Measurements from ENCODE around the gene AUH.

AUH gene

DNA sequence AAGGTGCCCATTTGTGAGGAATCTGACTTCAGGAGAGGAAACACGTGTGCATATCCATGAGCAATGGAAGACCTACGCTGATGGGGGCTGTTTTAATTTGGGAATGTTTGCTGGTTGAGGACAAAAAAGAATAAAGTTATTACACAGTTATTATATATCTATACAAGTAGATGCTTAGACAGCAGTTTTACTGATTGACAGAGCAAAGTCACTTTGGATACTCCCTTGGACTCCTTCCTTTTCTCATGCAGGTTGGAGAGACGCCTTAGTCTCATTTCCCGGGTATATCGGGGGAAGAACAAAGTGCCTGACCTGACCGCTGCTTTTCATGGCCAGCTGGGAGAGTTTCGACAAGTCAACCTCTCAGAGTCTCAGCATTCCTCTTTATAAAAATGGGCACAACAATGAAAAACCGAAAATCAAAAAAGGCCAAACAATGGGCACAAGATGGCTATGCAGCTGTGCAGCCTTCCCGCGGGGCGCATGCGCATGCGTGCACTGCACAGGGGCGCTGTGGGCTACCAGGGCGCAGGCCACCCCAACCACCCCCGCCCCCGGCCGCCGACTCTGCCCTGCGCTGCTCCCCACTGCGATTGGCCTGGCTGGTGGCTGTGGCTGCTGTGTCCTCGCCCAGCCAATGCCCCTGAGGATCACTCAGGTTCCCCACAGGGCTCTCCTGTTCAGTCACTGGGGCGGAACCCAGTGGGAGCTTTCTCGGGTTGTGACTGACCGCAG is 43.8 kb upstream of the AUH start:
- peaks cover 27% of the 10 kb centered on the region for H3K36me3 ChIP-seq

DNA sequence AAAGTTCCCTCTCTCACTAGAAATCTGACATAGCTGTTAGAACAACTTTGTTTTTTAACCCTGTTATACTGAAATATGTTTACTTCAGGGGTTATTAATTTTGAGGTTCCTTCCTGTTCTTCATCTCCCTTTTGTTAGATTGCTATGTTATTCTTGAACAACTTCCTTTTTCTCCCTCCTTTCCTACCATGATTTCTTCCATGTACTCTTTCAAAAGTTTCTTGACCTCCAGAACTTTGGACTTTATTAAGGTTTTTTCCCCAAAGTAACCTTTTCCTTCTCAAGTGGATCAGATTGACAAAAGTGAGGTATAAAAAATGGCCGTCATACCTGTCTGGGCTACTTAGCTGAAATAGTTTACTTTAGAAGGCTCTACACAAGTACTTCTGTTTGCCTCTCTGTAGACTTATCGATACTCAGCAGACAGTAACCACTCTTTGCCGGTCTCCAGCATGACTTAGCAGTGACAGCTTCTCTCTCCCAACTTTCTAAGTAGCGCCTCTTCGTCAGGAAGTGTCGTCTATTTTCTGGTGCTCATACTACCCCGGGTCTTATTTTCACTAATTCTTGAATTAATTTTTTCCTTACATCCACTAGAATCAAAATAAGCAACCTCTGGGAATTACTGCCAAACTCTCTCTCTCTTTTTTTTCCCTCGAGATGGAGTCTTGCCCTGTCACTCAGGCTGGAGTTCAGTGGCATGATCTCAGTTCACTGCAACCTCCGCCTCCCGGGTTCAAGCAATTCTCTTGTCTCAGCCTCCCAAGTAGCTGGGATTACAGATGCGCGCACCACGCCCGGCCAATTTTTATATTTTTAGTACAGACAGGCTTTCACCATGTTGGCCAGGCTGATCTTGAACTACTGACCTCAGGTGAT is 42.2 kb upstream of the AUH start:
- H3K27me3 ChIP-seq = no peaks in the 10 kb centered on the region
- H3K9me3 ChIP-seq = no peaks in the 10 kb centered on the region
- H3K4me1 ChIP-seq (ENCODE audit: control insufficient read depth in 1 of 2, insufficient read depth in 1 of 2, low read depth in 1 of 2, low read length in 1 of 2) = peaks cover 30 to 41% of the 10 kb centered on the region in 2 experiments
- TF ChIP-seq, protein P1, sequence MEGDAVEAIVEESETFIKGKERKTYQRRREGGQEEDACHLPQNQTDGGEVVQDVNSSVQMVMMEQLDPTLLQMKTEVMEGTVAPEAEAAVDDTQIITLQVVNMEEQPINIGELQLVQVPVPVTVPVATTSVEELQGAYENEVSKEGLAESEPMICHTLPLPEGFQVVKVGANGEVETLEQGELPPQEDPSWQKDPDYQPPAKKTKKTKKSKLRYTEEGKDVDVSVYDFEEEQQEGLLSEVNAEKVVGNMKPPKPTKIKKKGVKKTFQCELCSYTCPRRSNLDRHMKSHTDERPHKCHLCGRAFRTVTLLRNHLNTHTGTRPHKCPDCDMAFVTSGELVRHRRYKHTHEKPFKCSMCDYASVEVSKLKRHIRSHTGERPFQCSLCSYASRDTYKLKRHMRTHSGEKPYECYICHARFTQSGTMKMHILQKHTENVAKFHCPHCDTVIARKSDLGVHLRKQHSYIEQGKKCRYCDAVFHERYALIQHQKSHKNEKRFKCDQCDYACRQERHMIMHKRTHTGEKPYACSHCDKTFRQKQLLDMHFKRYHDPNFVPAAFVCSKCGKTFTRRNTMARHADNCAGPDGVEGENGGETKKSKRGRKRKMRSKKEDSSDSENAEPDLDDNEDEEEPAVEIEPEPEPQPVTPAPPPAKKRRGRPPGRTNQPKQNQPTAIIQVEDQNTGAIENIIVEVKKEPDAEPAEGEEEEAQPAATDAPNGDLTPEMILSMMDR (IDR thresholded peaks at IDR 0.05) = no peak
- no peak overlapping the region for H3K4me3 ChIP-seq (ENCODE audit: low read depth in 1 of 2, low read length in 1 of 2)
- H3K36me3 ChIP-seq = peaks cover 11% of the 10 kb centered on the region
- H3K27ac ChIP-seq = peak overlapping the region; percentile 77

More for the DNA sequence above, 43.8 kb upstream of the AUH start:
- H3K4me3 ChIP-seq (ENCODE audit: low read depth in 1 of 2, low read length in 1 of 2) = no peak overlapping the region
- no peaks in the 10 kb centered on the region for H3K9me3 ChIP-seq
- H3K27ac ChIP-seq = peak overlapping the region; percentile 38
- TF ChIP-seq, protein P1 (IDR thresholded peaks at IDR 0.05) = no peak
- H3K27me3 ChIP-seq = no peaks in the 10 kb centered on the region
- peaks cover 46 to 57% of the 10 kb centered on the region in 2 experiments for H3K4me1 ChIP-seq (ENCODE audit: control insufficient read depth in 1 of 2, insufficient read depth in 1 of 2, low read depth in 1 of 2, low read length in 1 of 2)

DNA sequence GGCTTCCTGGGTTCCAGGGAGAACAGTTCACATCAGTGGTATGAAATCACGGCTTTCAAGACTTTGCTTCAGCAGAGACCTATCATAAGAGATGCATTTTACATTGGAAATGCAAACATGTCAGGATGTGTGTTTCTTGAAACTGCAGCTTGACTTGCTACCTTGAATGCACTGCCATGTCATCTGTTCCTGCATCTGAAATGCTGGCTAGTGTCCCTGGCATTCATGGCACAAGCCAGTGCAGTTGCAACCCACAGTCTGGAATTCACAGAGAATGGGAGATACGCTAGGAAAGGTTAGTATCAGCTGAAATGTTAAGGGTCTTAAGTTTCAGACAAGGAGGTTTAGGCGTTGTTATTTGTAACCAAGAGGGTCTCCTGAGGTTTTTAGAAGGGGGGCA is 37.2 kb upstream of the AUH start:
- Histone ChIP-seq H3K27me3 (no peaks in the 10 kb centered on the region), H3K27ac (no peak overlapping the region), H3K4me3 (ENCODE audit: low read depth in 1 of 2, low read length in 1 of 2) (no peak overlapping the region), H3K9me3 (no peaks in the 10 kb centered on the region), H3K36me3 (no peaks in the 10 kb centered on the region), H3K4me1 (ENCODE audit: control insufficient read depth in 1 of 2, insufficient read depth in 1 of 2, low read depth in 1 of 2, low read length in 1 of 2) (peaks cover 36 to 37% of the 10 kb centered on the region in 2 experiments)
- TF ChIP-seq, protein P1 (IDR thresholded peaks at IDR 0.05) = no peak

DNA sequence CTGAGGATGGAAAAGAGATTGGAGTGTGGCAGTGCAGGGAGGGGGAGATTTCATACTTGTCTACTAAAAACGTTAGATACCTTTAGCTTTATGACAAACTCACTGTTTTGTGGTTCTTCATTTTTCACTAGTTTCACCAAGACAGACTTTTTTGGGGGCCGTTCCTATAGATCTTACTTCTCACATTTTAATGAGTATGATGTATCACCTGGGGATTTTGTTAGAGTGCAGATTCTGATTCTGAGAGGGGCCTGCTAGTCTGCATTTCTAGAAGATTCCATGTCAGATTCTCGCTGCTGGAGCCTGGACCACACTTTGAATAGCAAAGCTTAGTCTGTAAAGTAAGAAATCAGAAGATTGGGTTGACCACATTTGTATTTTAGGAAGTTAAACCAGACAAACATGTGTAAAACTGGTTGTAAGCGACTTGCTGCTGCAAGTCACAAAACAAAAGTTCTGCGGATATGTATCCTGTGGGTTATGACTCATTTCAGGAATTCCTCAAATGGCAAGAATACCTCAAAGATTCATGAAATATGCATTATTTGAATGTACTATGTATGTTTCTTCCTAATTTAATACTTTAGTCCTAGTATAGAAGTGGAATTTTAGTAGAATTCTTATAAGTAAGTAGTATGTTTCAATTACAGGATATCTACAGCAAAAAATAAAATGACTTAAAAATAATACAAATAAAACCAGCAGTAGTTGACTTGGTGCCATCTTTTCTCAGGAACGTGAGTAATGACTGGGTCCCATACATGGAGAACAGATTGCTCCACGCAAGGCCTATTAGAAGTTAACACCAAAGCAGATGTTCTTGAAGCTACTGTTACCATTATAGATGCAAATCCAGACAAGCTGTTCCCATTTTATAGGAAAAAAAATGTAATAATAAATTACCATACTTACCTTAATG is 34.1 kb upstream of the AUH start:
- H3K27ac ChIP-seq = peak overlapping the region; percentile 84
- TF ChIP-seq, protein P1 (IDR thresholded peaks at IDR 0.05) = no peak
- no peaks in the 10 kb centered on the region for H3K9me3 ChIP-seq
- H3K36me3 ChIP-seq = no peaks in the 10 kb centered on the region
- H3K4me1 ChIP-seq (ENCODE audit: control insufficient read depth in 1 of 2, insufficient read depth in 1 of 2, low read depth in 1 of 2, low read length in 1 of 2) = peaks cover 24% of the 10 kb centered on the region in 2 experiments
- H3K27me3 ChIP-seq = no peaks in the 10 kb centered on the region
- peak overlapping the region in 1 of 2 experiments; percentile 44 for H3K4me3 ChIP-seq (ENCODE audit: low read depth in 1 of 2, low read length in 1 of 2)

DNA sequence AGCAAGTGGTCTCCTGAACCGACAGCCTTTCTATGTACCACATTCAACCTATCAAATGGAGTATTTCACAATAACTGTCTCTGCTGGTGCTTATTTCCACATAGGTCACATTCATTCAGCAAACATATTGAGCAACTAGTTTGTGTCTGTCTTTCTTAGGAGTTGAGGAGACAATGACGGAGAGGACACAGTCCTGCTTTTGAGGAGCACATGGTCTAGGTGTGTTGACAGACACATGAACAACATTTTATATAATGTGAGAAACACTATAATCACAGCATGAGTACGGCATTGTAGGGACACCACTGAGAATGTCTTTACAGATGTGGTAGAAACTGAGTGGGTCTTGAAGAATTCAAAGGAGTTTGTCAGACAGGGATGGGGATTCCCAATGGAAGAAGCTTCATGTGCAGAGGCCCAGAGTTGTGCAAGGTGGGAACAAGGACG is 33.4 kb upstream of the AUH start:
- Histone ChIP-seq H3K27ac (peak overlapping the region; percentile 84), H3K36me3 (no peaks in the 10 kb centered on the region), H3K4me3 (ENCODE audit: low read depth in 1 of 2, low read length in 1 of 2) (peak overlapping the region in 1 of 2 experiments; percentile 44), H3K4me1 (ENCODE audit: control insufficient read depth in 1 of 2, insufficient read depth in 1 of 2, low read depth in 1 of 2, low read length in 1 of 2) (peaks cover 24% of the 10 kb centered on the region in 2 experiments), H3K27me3 (no peaks in the 10 kb centered on the region), H3K9me3 (no peaks in the 10 kb centered on the region)
- TF ChIP-seq, protein P1 (IDR thresholded peaks at IDR 0.05) = peak; percentile 11
